GM18951 (cell line): ENCODE measurements around the gene TTN.

Experiments used
- POLR2A ChIP-seq: IDR thresholded peaks from 4 replicates; pipeline ENCODE4 v1.6.1; 2011; ENCODE audit warnings: mild to moderate bottlenecking; ENCODE audit not compliant: insufficient read length, insufficient read depth; ENCODE audit errors: extremely low read depth
- in situ Hi-C: fragments of 300-500 bp; cut with MboI; formaldehyde crosslinking; loops from one replicate; pipeline ENCODE4 v1.12.0; 2022; ENCODE audit warnings: low sequenced_read_pairs, mixed read lengths, inconsistent platforms; ENCODE audit not compliant: unreplicated experiment

Gene TTN

DNA sequence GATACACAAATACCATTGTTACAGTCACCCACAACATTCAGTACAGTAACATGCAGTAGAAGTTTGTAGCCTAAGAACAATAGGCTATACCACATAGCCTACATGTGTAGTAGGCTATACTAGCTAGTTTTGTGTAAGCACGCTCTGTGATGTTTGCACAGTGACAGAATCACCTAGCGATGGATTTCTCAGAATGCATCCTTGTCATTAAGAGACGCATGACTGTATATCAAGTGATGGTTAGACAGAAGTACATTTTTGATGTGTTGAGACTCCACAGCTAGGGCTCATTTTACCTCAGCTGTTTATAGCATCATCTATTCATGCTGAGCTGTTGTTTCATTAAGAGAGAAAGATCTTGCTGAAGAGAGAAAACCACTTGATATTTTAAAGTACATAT, 307.6 kb downstream of the TTN start:
- TF ChIP-seq POLR2A: no peak
- in situ Hi-C loops: no loop called here

DNA sequence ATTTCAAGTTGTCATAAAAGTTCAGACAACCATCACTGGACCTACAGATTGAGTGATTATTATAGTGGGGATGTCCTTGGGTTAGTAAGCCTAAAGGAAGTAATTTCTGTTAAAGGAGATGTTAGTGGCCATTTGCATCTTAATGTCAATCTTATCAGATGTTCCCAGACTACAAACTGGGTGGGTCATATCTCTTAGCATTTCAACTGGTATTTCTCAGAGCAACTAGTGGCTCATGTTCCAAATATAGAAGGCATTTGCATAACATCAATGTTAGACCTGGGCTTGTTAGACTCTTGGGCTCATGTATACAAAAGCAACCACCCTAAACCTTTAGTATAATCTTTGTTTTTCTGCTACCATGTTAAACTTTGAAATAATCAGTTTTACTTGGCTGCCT, 309.1 kb downstream of the TTN start:
- in situ Hi-C loops: no loop called here

DNA sequence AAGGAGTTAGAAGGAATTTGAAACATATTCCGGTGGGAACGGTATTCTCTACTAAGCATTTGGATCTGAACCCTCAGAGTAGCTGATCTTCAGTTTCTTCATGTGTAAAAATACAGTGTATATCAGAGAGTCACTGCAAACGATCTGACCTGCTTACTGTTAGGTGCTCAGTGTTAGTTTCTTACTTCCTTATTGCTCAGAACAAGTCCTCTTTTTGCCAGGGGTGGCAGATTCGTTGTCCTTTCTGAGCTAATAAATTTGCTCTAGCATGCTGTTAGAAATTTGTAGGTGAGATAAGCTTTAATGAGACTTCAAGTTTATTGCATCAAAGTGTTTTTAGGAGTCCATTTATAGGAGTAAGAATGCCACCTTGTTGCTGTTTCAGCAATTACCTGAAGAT, 311.2 kb downstream of the TTN start:
- in situ Hi-C loops: no loop called here
- no peak for TF ChIP-seq POLR2A

More for the DNA sequence above, 309.1 kb downstream of the TTN start:
- TF ChIP-seq POLR2A: no peak

DNA sequence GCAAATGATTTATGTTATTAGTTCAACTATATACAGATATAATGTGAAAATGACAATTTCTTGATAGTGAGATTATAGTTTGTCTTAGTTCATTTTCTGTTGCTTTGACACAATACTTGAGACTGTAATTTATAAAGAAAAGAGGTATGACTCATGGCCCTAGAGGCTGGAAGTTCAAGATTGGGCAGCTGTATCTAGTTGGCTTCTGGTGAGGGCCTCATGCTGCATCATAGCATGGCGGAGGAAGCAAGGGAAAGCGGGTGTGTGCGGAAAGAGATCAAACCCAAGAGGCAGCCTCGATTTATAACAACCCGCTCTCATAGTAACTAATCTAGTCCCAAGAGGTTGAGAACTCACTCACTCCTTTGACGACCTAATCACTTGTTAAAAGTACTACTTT, 315.6 kb downstream of the TTN start:
- in situ Hi-C loops: no loop called here
- TF ChIP-seq POLR2A: no peak

DNA sequence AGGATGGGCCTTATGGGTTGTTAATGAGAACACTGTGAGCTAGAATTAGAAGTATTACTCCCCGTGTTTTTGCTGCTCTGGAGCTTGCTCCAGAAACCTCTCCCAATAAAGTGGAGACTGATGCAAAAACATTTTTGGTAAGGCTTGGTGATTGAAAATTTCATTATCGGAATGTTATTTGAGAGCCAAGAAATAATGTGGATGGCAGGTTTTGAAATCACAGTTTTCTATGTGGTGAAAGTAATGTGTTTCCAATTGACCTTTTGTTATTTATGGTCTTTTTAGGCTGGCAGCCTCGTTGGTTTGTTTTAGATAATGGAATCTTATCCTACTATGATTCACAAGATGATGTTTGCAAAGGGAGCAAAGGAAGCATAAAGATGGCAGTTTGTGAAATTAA, 321.9 kb downstream of the TTN start:
- TF ChIP-seq POLR2A: no peak
- in situ Hi-C loops: no loop called here

DNA sequence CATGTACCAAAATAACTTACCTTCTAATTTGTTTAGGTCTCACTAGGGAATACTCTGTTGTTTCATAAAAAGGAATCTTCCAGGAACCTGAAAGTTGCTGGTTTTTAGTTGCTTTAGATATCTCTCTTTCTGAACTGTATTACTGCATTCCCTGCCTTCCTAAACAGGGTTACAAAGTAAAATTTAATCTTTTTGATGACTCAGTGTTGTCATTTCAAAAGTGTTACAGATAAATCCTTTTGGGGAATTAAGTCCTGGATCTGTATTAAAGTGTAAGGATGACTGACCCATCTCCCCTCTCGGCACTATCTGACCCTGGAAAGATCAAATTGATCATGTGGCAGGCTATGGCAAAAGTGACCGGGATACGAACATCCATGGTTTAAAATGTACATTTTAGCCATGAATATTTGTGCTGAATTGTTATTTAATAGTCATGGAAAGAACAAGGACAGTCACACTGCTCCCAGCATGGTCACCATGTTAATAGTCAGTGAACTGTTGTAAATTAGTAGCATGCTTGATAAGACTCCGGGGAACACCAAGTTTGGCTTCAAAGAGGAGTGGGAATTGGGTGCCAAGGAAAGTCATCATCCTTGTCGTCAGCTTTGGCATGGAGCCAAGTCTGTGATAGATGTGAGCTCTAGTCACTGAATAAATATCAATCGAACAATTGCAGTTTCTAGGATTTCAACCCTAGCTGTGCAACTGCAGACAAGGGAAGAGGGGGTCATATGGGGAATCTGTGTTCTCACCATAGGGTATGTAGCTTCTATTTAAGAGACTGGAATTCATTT, 322.8 kb downstream of the TTN start:
- in situ Hi-C loops: no loop called here

DNA sequence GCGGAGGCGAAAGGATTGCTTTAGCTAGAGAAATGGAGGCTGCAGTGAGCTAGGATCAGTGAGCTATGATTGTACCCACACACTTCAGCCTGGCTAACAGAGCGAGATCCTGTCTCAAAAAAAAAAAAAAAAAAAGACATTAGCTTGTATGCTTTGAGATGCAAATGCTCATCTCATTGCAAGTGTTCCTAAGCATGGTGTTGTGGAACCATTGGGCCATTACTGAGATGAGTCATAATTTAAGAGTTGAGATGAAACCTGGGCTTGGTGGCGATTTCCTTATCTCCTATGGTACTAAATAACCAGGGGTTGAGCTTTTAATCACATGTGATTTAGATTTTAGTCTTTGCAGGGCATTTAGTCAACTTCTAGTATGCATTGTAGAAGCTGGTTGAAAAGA, 324.8 kb downstream of the TTN start:
- TF ChIP-seq POLR2A: no peak

More for the DNA sequence above, 322.8 kb downstream of the TTN start:
- no peak for TF ChIP-seq POLR2A

DNA sequence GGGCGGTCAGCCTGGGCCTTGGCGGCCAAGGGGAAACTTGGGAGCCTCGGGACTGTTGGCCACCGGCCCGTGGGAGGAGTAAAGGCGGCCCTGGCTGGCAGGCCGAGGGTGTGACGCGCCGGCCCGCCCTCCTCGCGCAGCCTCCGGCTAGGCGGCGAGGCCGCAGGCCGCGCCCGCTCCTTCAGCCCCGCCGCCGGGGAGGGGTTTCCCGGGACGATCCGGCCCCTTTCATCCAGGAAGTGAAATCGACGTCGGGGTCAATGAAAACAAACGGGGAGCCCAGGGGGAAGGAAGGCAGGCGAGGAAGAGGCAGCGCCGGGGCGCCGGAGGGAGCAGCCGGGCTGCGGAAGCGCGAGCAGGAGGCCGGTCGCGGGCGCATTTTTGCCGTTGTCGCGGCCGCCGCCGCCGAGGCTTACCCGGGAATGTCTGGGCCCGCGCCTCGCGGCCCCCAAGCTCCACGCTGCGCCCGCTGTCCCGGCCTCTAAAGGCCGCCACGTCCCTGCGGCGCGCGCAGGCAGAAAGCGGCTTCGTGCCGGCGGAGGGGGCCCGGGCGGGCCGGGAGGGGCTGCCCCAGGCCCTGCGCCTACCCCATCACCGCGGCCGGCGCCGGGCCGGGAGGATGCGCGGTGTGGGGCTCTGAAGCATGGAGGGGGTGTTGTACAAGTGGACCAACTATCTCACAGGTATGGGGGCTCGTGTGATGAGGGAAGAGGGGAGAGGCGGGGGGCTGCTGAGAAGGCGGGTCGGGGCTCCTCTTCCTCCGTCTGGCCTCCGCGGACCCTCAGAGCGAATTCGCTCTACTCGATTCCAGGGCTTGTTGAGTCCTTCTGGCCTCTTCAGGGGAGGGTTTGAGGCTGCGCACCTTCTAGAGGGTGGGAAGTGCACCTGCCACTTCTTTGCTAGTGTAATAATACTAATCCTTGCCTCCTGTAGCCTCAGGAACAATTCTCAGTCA, 326.7 kb downstream of the TTN start, which contains the start of gene PLEKHA3:
Gene PLEKHA3 (plus strand): TSS at position 231 of the 955 bp plus-strand sequence. CDS start 413 bp downstream, at position 644.
- peak; percentile 62 for TF ChIP-seq POLR2A
- in situ Hi-C loops: no loop called here

More for the DNA sequence above, 324.8 kb downstream of the TTN start:
- in situ Hi-C loops: no loop called here

DNA sequence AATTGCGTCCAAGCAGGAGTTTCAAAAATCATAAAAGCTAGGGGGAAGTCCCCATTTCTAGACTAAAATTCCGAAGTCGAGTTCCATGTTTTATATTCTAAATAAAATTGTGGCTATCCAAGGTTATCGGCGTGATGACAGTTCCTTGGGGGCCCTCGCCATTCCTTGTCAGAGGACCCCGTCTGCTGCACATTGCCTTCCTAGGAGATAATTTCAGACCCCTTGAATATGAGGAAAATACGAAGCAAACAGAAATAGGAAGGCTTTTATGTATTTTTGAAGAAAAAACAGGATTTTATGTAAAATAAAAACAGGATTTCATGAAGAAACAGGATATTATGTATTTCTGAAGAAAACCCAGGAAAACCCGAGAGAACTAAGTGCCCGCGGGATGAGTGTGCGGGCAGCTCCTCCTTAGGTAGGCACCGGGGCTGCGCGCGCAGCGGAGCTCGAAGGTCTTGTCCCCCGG, 327.4 kb downstream of the TTN start:
- TF ChIP-seq POLR2A: no peak
- in situ Hi-C loops: no loop called here

DNA sequence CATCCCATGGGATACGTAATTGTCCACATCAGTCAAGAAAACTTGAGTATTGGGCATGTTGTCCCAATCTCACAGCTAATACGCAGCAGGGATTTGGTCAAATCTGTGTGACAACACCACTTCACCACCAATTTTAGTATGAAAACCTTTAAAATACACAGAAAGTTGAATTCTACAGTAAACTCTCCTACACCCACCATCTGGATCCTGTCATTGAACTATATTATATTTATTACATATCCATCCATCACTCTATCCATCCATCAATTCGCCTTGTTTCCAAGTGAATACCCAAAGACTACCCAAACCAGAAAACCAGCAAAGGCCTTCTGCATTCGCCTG, 328.0 kb downstream of the TTN start:
- TF ChIP-seq POLR2A: no peak
- in situ Hi-C loops: no loop called here

DNA sequence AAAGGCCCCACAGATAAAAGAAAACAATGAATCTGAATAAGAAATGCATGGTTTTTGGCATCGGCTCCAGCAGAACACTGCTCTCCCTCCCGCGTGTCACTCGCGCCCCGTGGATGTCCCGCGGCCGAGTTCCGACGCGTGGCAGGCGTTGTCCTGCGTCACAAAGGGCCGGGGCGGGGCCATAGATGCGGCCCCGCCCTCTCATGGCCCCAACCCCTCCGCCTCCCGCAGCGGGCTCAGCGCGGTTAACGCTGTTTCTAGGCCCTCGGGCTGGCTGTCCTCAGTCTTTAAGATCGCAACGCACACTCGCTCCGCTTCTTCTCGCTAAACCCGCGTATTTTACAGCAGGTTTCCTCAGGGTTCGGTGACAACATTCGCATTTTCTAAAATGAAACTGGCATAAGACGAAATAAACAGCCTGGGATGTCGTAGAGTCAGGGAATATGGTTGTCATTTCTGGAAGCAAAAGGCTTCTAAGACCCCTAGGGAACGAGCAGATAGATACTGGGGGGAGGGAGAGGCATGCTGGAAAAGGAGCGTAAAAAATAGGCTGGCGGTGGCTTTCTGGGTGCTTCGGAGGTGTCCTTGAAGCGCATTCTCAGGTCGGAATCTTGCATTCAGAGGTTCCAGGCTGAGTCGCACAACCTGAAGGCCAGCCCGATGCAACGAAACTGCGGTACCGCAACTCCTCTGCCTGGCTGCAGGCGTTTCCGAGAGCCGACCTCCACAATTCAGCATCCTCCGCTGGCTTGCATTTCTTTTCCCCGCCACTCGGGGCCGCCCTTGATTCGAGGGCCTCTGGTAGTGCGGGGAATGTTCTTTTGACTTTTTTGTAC, 328.6 kb downstream of the TTN start, which contains the start of gene FKBP7:
Gene FKBP7 (minus strand): TSS at position 162 of the 836 bp plus-strand sequence. CDS start 101 bp downstream, at position 61.
- in situ Hi-C loops: no loop called here

DNA sequence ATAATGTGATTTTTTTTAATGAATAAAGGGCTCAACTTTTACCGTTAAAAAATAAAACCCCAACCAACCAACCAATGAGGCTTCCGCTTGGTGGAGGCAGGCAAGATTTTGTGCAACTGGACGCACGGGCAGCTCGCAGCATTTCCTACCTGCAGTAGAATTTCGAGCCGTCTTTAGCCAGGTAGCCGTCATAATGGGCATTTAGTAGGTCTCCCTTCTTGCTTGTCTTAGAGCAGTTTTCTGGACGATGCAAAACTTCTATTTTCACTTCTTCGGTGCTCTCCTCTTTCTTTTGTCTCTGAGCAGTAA, 329.1 kb downstream of the TTN start:
- in situ Hi-C loops: no loop called here
- TF ChIP-seq POLR2A: no peak

More for the DNA sequence above, 328.6 kb downstream of the TTN start, which contains the start of gene FKBP7:
- TF ChIP-seq POLR2A: peak; percentile 80
